GM19025 (cell line): ENCODE results near the gene MAGEA4.

ENCODE experiments used
- ATAC-seq: cut with Tn5 transposase; IDR thresholded peaks from one replicate; pipeline ENCODE4 v1.9.1; 2021; ENCODE audit warnings: mild to moderate bottlenecking, low read depth, moderate library complexity; ENCODE audit not compliant: unreplicated experiment

The MAGEA4 gene

GRCh38 chrX:151922692-151923091, 10.0 kb downstream of the MAGEA4 start:
- ATAC-seq: no peak

- ATAC-seq: no peak
Measured at GRCh38 chrX:151923648-151924047, 11.0 kb downstream of the MAGEA4 start.

GRCh38 chrX:151929126-151929525, 16.4 kb downstream of the MAGEA4 start:
- no peak for ATAC-seq

GRCh38 chrX:151935358-151935757, 22.7 kb downstream of the MAGEA4 start:
- no peak for ATAC-seq

GRCh38 chrX:151938172-151938571, 25.5 kb downstream of the MAGEA4 start:
- no peak for ATAC-seq

GRCh38 chrX:151954730-151955129, 42.0 kb downstream of the MAGEA4 start:
- ATAC-seq: no peak

- ATAC-seq: no peak
Measured at GRCh38 chrX:151958101-151958500, 45.4 kb downstream of the MAGEA4 start.

- ATAC-seq: no peak
Measured at GRCh38 chrX:151962034-151962433, 49.3 kb downstream of the MAGEA4 start.

- ATAC-seq: no peak
Measured at GRCh38 chrX:151966236-151966635, 53.5 kb downstream of the MAGEA4 start.

- ATAC-seq: no peak
Measured at GRCh38 chrX:151970027-151970426, 57.3 kb downstream of the MAGEA4 start.

GRCh38 chrX:151970661-151971060, 58.0 kb downstream of the MAGEA4 start:
- no peak for ATAC-seq

- no peak for ATAC-seq
Measured at GRCh38 chrX:151973060-151973661, 60.5 kb downstream of the MAGEA4 start.

- ATAC-seq: no peak
Measured at GRCh38 chrX:151973851-151974335, 61.2 kb downstream of the MAGEA4 start.
